ENCODE results near the gene SH3GL2.

The SH3GL2 gene

GRCh38 chr9:17578911-17579793, at the start of gene SH3GL2:
SH3GL2 (plus strand) TSS chr9:17579066.
- Histone ChIP-seq H3K27ac (no peak within 1 kb of the TSS), H3K4me3 (peak within 1 kb of the TSS in 6 of 7 experiments; percentile 15 to 45 (median 28))

GRCh38 chr9:17531642-17532254, 47.1 kb upstream of the SH3GL2 start:
- Histone ChIP-seq H3K27ac (no peak overlapping the region), H3K4me3 (no peak overlapping the region)

GRCh38 chr9:17532461-17532860, 46.4 kb upstream of the SH3GL2 start:
- H3K27ac ChIP-seq, result no peak overlapping the region
- no peak overlapping the region for H3K4me3 ChIP-seq

- H3K4me3 ChIP-seq, result no peak overlapping the region
These were observed 43.7 kb upstream of the SH3GL2 start for GRCh38 chr9:17535176-17535575.

GRCh38 chr9:17536027-17536426, 42.8 kb upstream of the SH3GL2 start:
- Histone ChIP-seq H3K4me3 (no peak overlapping the region), H3K27ac (no peak overlapping the region)

More at GRCh38 chr9:17535176-17535575, 43.7 kb upstream of the SH3GL2 start:
- no peak overlapping the region for H3K27ac ChIP-seq

- no peak overlapping the region for H3K27ac ChIP-seq
These were observed 27.8 kb upstream of the SH3GL2 start for GRCh38 chr9:17551023-17551422.

GRCh38 chr9:17555362-17556054, 23.4 kb upstream of the SH3GL2 start:
- Histone ChIP-seq H3K27ac (no peak overlapping the region), H3K4me3 (no peak overlapping the region)

More at GRCh38 chr9:17551023-17551422, 27.8 kb upstream of the SH3GL2 start:
- H3K4me3 ChIP-seq, result no peak overlapping the region

- Histone ChIP-seq H3K4me3 (no peak overlapping the region), H3K27ac (no peak overlapping the region)
These were observed 22.6 kb upstream of the SH3GL2 start for GRCh38 chr9:17556255-17556654.

- H3K4me3 ChIP-seq, result no peak overlapping the region
- no peak overlapping the region for H3K27ac ChIP-seq
These were observed 21.9 kb upstream of the SH3GL2 start for GRCh38 chr9:17556935-17557334.

GRCh38 chr9:17571825-17572224, 7.0 kb upstream of the SH3GL2 start:
- Histone ChIP-seq H3K4me3 (no peak overlapping the region), H3K27ac (no peak overlapping the region)

- no peak overlapping the region for H3K27ac ChIP-seq
- no peak overlapping the region for H3K4me3 ChIP-seq
These were observed 4.5 kb upstream of the SH3GL2 start for GRCh38 chr9:17574342-17574741.

- Histone ChIP-seq H3K27ac (no peak overlapping the region), H3K4me3 (peak overlapping the region in 6 of 7 experiments; percentile 15 to 45 (median 28))
These were observed 322 bp upstream of the SH3GL2 start for GRCh38 chr9:17578577-17578910.

- H3K4me3 ChIP-seq, result no peak overlapping the region
These were observed 1.3 kb downstream of the SH3GL2 start for GRCh38 chr9:17580119-17580518.

GRCh38 chr9:17587113-17587512, 8.2 kb downstream of the SH3GL2 start:
- no peak overlapping the region for H3K4me3 ChIP-seq

More at GRCh38 chr9:17580119-17580518, 1.3 kb downstream of the SH3GL2 start:
- H3K27ac ChIP-seq, result no peak overlapping the region

GRCh38 chr9:17588395-17588794, 9.5 kb downstream of the SH3GL2 start:
- no peak overlapping the region for H3K27ac ChIP-seq
- H3K4me3 ChIP-seq, result no peak overlapping the region

More at GRCh38 chr9:17587113-17587512, 8.2 kb downstream of the SH3GL2 start:
- H3K27ac ChIP-seq, result no peak overlapping the region

- no peak overlapping the region for H3K4me3 ChIP-seq
- no peak overlapping the region for H3K27ac ChIP-seq
These were observed 10.1 kb downstream of the SH3GL2 start for GRCh38 chr9:17588941-17589340.

- no peak overlapping the region for H3K27ac ChIP-seq
- H3K4me3 ChIP-seq, result no peak overlapping the region
These were observed 10.9 kb downstream of the SH3GL2 start for GRCh38 chr9:17589771-17590170.

GRCh38 chr9:17594961-17595360, 16.1 kb downstream of the SH3GL2 start:
- Histone ChIP-seq H3K4me3 (no peak overlapping the region), H3K27ac (no peak overlapping the region)

- Histone ChIP-seq H3K27ac (no peak overlapping the region), H3K4me3 (no peak overlapping the region)
These were observed 19.1 kb downstream of the SH3GL2 start for GRCh38 chr9:17597977-17598376.

- no peak overlapping the region for H3K27ac ChIP-seq
- H3K4me3 ChIP-seq, result no peak overlapping the region
These were observed 22.2 kb downstream of the SH3GL2 start for GRCh38 chr9:17600962-17601593.

Data from skin epidermis (tissue), 12 donors.